ENCODE data around the gene IL25. TPM values are rescaled to one million over a fixed set of nuclear protein-coding genes. Genes with fewer than 3 reads are reported as not detected.
A peak's percentile ranks its signal among the peaks of the same experiment; 100 is the strongest.

Gene IL25
- total and polyA plus RNA-seq, 2 of the 13 experiments (the other 11 are each of a cell fraction or from before 2014, with no cell fraction given): not detected

DNA sequence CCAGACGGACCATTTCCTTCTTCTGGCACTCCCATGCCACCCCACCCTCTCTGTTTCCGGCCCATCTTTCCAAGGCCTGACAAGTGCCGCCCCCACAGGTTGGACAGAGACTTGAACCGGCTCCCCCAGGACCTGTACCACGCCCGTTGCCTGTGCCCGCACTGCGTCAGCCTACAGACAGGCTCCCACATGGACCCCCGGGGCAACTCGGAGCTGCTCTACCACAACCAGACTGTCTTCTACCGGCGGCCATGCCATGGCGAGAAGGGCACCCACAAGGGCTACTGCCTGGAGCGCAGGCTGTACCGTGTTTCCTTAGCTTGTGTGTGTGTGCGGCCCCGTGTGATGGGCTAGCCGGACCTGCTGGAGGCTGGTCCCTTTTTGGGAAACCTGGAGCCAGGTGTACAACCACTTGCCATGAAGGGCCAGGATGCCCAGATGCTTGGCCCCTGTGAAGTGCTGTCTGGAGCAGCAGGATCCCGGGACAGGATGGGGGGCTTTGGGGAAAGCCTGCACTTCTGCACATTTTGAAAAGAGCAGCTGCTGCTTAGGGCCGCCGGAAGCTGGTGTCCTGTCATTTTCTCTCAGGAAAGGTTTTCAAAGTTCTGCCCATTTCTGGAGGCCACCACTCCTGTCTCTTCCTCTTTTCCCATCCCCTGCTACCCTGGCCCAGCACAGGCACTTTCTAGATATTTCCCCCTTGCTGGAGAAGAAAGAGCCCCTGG is 3.1 kb downstream of the IL25 start (continued):
- TF ChIP-seq, protein P1, sequence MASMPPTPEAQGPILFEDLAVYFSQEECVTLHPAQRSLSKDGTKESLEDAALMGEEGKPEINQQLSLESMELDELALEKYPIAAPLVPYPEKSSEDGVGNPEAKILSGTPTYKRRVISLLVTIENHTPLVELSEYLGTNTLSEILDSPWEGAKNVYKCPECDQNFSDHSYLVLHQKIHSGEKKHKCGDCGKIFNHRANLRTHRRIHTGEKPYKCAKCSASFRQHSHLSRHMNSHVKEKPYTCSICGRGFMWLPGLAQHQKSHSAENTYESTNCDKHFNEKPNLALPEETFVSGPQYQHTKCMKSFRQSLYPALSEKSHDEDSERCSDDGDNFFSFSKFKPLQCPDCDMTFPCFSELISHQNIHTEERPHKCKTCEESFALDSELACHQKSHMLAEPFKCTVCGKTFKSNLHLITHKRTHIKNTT (CRISPR knock-in tag; IDR thresholded peaks at IDR 0.05): no peak
- TF ChIP-seq EZH2 (conservative IDR thresholded peaks at IDR 0.05; ENCODE audit: low read depth, low read length): peak; percentile 65; the same call in 1 of the 2 replicates
- TF ChIP-seq GABPA (IDR thresholded peaks at IDR 0.05; ENCODE audit: low read depth, low read length): no peak
- TF ChIP-seq GABPA (CRISPR knock-in tag; IDR thresholded peaks at IDR 0.05; ENCODE audit: low read depth): no peak
- TF ChIP-seq, protein P2, sequence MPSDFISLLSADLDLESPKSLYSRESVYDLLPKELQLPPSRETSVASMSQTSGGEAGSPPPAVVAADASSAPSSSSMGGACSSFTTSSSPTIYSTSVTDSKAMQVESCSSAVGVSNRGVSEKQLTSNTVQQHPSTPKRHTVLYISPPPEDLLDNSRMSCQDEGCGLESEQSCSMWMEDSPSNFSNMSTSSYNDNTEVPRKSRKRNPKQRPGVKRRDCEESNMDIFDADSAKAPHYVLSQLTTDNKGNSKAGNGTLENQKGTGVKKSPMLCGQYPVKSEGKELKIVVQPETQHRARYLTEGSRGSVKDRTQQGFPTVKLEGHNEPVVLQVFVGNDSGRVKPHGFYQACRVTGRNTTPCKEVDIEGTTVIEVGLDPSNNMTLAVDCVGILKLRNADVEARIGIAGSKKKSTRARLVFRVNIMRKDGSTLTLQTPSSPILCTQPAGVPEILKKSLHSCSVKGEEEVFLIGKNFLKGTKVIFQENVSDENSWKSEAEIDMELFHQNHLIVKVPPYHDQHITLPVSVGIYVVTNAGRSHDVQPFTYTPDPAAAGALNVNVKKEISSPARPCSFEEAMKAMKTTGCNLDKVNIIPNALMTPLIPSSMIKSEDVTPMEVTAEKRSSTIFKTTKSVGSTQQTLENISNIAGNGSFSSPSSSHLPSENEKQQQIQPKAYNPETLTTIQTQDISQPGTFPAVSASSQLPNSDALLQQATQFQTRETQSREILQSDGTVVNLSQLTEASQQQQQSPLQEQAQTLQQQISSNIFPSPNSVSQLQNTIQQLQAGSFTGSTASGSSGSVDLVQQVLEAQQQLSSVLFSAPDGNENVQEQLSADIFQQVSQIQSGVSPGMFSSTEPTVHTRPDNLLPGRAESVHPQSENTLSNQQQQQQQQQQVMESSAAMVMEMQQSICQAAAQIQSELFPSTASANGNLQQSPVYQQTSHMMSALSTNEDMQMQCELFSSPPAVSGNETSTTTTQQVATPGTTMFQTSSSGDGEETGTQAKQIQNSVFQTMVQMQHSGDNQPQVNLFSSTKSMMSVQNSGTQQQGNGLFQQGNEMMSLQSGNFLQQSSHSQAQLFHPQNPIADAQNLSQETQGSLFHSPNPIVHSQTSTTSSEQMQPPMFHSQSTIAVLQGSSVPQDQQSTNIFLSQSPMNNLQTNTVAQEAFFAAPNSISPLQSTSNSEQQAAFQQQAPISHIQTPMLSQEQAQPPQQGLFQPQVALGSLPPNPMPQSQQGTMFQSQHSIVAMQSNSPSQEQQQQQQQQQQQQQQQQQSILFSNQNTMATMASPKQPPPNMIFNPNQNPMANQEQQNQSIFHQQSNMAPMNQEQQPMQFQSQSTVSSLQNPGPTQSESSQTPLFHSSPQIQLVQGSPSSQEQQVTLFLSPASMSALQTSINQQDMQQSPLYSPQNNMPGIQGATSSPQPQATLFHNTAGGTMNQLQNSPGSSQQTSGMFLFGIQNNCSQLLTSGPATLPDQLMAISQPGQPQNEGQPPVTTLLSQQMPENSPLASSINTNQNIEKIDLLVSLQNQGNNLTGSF (CRISPR knock-in tag; IDR thresholded peaks at IDR 0.05): no peak
- TF ChIP-seq ATM (IDR thresholded peaks at IDR 0.05; ENCODE audit: borderline replicate concordance): no peak
- TF ChIP-seq, protein P3, sequence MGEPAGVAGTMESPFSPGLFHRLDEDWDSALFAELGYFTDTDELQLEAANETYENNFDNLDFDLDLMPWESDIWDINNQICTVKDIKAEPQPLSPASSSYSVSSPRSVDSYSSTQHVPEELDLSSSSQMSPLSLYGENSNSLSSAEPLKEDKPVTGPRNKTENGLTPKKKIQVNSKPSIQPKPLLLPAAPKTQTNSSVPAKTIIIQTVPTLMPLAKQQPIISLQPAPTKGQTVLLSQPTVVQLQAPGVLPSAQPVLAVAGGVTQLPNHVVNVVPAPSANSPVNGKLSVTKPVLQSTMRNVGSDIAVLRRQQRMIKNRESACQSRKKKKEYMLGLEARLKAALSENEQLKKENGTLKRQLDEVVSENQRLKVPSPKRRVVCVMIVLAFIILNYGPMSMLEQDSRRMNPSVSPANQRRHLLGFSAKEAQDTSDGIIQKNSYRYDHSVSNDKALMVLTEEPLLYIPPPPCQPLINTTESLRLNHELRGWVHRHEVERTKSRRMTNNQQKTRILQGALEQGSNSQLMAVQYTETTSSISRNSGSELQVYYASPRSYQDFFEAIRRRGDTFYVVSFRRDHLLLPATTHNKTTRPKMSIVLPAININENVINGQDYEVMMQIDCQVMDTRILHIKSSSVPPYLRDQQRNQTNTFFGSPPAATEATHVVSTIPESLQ (CRISPR knock-in tag; conservative IDR thresholded peaks at IDR 0.05): no peak
- no peak for TF ChIP-seq ZNF616 (CRISPR knock-in tag; IDR thresholded peaks at IDR 0.05; ENCODE audit: low read depth)
- TF ChIP-seq, protein P4, sequence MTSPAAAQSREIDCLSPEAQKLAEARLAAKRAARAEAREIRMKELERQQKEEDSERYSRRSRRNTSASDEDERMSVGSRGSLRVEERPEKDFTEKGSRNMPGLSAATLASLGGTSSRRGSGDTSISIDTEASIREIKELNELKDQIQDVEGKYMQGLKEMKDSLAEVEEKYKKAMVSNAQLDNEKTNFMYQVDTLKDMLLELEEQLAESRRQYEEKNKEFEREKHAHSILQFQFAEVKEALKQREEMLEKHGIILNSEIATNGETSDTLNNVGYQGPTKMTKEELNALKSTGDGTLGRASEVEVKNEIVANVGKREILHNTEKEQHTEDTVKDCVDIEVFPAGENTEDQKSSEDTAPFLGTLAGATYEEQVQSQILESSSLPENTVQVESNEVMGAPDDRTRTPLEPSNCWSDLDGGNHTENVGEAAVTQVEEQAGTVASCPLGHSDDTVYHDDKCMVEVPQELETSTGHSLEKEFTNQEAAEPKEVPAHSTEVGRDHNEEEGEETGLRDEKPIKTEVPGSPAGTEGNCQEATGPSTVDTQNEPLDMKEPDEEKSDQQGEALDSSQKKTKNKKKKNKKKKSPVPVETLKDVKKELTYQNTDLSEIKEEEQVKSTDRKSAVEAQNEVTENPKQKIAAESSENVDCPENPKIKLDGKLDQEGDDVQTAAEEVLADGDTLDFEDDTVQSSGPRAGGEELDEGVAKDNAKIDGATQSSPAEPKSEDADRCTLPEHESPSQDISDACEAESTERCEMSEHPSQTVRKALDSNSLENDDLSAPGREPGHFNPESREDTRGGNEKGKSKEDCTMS (CRISPR knock-in tag; conservative IDR thresholded peaks at IDR 0.05): no peak
- no peak for TF ChIP-seq ZNF550 (CRISPR knock-in tag; IDR thresholded peaks at IDR 0.05; ENCODE audit: borderline replicate concordance)
- no peak for TF ChIP-seq ZNF253 (CRISPR knock-in tag; IDR thresholded peaks at IDR 0.05; ENCODE audit: borderline replicate concordance)
- TF ChIP-seq, protein P5, sequence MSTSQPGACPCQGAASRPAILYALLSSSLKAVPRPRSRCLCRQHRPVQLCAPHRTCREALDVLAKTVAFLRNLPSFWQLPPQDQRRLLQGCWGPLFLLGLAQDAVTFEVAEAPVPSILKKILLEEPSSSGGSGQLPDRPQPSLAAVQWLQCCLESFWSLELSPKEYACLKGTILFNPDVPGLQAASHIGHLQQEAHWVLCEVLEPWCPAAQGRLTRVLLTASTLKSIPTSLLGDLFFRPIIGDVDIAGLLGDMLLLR (CRISPR knock-in tag; IDR thresholded peaks at IDR 0.05): no peak
- TF ChIP-seq KDM5A (IDR thresholded peaks at IDR 0.05; ENCODE audit: borderline replicate concordance, low read length): no peak
- TF ChIP-seq HDAC2 (CRISPR knock-in tag; IDR thresholded peaks at IDR 0.05): no peak
- TF ChIP-seq ARHGAP35 (CRISPR knock-in tag; IDR thresholded peaks at IDR 0.05; ENCODE audit: borderline replicate concordance): 0 out of 2 replicates have a peak, but pooled peaks have one; percentile 29

All from HepG2 (cell line).